Stimulated activated CD4-positive, alpha-beta T cell treated with anti-CD3 and anti-CD28 coated beads, TNF-alpha, amount 100 ng/mL, for 48 hours (primary cell): Measurements from ENCODE around the gene RIPOR1.
A peak's percentile ranks its signal among the peaks of the same experiment; 100 is the strongest.
"Not testable (repeated sequence)": the region's sequence is repeated elsewhere in the genome, so short reads cannot be mapped to it uniquely, and the experiment has no call there.

Experiments
- DNase-seq, 3 donors: peaks; one replicate each; pipeline ENCODE4 v3.0.0-alpha.2; 2020; ENCODE audit warnings: low read depth in 3 of 3

Gene RIPOR1

GRCh38 chr16:67517661-67518423, 10.8 kb upstream of the RIPOR1 start:
- no peak for DNase-seq

GRCh38 chr16:67518676-67519075, 10.0 kb upstream of the RIPOR1 start:
- no peak for DNase-seq

DNA sequence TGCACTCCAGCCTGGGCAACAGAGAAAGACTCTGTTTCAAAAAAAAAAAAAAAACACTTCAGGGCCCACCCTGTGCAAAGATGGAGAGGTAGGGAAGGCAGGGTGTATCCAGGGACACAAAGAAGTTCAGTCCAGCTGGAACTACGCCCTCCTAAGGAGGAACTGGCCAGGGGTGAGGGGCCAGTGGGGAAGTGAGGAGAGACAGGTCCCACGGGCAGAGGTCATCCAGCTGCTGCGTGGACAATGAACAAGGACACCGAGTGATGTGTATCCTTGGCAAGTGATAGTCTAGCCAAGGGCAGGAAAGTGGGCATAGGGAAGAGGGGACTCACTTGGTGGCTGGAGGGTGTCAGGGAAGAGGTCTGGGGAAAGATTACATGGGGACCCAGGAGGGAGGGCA, 9.4 kb upstream of the RIPOR1 start:
- DNase-seq: no peak

- peak; percentile 95 to 98 (median 97) for DNase-seq
Measured at GRCh38 chr16:67521095-67521804, 7.4 kb upstream of the RIPOR1 start.

GRCh38 chr16:67525176-67525860, 3.3 kb upstream of the RIPOR1 start:
- DNase-seq: no peak

DNA sequence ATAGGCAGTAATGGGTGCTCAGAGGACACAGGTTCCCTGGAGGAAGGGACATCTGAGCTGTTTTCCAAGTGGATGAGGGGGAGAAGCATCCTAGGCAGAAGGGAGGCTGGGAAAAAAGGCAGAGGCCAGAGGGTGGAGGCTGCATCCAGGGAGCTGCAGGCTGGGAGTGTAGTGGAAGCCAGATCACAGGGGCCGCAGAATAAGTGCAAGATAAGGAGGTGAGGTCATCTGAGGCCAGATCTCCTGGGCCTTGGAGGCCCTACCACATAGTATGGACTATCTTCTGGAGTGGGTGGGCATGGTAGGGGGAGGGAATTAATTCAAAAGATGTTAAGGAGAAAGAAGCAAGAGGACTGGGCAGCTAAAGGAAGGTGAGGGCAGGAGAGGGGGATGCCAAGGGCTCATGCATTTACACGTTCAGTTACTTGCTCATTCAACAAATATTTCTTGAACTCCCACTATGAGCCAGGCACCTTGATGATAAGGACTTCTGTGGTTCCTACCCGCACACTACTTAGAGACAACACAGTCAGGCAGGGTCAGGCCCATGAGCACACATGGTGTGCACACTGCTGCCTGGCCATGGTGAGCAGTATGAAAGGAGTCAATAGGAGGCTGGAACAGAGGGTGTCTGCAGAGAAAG, 2.4 kb upstream of the RIPOR1 start:
- no peak for DNase-seq

DNA sequence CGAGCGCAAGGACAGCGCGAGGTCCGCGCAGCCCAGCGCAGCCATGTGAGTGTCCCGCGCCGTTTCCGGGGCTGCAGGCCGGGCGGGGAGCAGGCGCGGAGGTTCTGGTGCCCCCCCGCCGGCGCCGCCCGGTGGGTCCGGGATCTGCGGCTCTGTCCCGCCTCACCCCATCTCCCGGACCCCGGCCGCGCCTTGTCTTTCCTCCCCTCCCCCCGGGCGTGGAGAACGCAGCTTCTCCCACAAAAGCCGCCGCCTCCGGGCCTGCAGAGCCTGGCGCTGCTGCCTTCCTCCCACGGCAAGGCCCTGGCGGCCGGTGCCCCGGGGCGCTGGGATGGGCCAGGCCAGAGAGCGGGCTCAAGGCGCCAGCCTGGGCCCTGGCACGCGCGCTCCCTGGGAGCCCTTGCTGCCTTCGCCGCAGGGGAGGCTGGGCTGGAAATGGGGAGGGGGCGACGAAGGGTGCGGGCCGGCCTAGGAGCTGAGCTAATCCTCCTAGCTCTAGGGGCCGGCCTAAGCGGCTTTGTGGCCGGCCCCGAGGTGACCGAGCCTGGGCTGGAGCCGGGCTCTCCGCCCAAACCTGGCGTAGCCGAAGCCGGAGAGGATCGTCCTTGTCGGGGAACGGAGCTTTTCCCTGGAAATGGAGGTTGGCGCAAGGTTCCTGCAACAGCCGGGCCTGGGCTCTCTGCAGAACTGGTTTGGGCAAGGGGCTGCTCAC, 397 bp downstream of the RIPOR1 start:
- no peak for DNase-seq

DNA sequence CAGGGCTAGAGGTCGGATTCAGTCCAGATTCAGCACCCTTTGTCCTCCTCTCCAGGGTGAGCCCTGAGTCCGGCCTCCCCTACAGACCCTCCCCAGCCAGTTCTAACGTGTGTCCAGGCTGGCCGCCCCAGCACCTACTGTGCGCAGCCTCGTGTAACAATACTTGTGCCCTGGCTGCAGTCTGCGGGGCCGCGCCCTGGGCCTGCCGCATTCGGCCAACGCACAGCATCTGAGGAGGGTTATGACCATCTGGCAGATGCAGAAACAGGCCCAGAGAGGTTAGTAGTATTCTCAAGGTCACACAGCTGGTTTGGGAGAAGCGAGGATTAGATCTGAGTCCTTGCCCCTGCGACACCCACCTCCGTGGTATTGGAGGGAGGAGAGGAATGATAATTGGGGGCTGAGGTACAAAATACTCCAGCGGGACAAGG, 968 bp downstream of the RIPOR1 start:
- no peak for DNase-seq

DNA sequence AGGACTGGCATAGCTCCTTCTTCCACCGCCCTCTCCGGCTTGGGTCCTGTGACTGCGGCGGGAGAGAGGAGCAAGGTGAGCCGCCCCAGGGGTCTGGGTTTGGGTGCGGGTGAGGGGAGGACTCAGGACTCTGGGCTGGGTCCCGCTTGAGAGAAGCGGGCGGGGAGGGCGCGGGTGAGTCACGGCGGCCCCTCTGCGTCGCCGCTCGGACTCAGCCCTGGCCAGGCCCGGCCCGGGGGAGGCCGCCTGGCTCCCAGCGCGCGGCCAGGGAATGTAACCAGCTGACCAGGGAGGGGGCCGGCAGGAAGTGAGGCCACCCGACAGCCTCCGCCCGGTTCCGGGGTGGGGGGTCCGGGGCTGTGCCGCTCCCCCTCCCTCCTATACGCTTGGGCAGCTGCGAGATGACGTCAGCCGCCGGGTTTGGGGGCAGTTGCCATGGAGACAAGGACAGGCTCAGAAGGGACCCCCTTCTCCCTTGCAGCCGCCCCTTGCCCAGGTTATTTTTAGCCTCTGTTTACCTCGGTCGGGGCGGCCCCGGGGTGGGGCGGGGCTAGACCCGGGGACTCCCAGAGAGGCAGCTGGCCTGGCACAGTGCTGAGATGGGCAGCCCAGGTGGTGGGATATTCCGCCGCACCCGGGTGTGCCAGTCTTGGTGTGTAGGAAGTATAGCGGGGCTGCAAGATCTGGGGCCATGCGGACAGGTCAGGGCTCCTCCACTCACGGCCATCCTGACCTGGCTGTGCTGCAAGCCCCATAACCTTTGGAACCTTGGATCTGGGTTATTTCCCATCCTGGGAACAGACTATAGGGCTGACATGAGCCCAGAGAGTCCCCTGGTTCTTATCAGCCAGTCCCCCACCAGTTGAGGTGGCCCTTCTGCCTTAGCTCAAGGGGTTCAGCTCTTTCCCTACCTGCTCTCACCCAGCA, 1.6 kb downstream of the RIPOR1 start:
- no peak for DNase-seq

GRCh38 chr16:67531247-67531646, 2.6 kb downstream of the RIPOR1 start:
- no peak for DNase-seq

DNA sequence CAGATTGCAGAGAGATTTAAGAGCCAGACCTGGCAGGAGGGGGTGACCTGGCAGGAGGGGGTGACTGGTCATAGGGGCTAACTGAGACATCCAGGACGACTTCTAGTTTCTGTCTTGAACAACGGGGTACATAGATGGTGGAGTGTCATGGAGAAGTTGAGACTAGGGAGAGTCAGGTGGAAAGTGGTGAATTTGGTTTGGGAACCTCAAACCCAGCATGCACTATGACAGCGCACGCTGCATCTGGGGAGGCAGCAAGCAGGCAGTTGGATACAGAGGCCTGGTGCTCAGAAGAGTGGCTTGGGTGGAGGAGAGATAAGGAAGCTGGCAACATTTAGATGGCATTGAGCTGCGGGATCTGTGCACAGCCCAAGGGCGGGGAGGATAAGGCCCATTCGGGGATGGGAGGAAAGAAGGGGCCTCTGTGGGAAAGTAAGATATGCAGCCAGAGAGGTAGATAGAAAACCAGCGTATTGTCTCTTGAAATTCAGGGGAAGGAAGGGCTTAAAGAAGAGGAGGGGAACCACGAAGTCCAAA, 4.5 kb downstream of the RIPOR1 start:
- DNase-seq: no peak

- not testable (repeated sequence) for DNase-seq
Measured at GRCh38 chr16:67533987-67534386, 5.4 kb downstream of the RIPOR1 start.

DNA sequence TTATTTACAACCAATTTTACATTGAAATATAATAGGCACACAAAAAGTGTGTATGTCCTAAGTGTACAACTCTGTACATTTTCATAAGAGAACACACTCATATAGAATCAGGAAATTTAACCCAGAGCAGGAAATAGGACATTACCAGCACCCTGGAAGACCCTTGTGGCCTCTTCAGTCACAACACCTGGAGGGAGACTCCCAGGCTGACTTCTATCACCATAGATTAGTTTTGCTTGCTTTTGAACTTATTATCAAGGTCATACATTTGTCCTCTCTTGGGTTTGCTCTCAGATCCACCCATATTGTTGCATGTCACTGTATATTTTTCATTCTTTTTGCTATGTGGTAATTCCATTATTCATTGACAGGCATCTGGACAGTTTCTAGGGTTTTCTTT, 5.8 kb downstream of the RIPOR1 start:
- no peak for DNase-seq

DNA sequence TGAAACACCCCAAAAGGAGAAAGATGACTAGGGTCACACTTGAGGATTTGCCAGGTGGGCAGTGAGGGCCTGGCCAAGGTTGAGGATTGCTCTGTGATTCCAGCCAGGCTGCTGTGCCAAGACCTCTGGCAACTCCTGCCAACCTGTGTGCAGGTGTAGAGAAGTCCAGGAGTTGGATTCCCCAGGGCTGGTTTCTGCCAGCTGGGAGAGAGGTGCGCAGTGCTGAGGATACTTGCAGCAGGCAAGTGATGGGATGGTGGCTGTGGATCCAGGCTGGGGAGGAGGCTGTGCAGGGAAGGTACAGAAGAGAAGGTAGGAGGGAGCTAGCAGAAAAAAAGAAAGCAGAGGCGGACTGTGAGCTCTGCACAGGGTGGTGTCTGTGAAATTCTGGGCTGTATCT, 6.6 kb downstream of the RIPOR1 start:
- no peak for DNase-seq

- DNase-seq: no peak
Measured at GRCh38 chr16:67537270-67537635, 8.6 kb downstream of the RIPOR1 start.

DNA sequence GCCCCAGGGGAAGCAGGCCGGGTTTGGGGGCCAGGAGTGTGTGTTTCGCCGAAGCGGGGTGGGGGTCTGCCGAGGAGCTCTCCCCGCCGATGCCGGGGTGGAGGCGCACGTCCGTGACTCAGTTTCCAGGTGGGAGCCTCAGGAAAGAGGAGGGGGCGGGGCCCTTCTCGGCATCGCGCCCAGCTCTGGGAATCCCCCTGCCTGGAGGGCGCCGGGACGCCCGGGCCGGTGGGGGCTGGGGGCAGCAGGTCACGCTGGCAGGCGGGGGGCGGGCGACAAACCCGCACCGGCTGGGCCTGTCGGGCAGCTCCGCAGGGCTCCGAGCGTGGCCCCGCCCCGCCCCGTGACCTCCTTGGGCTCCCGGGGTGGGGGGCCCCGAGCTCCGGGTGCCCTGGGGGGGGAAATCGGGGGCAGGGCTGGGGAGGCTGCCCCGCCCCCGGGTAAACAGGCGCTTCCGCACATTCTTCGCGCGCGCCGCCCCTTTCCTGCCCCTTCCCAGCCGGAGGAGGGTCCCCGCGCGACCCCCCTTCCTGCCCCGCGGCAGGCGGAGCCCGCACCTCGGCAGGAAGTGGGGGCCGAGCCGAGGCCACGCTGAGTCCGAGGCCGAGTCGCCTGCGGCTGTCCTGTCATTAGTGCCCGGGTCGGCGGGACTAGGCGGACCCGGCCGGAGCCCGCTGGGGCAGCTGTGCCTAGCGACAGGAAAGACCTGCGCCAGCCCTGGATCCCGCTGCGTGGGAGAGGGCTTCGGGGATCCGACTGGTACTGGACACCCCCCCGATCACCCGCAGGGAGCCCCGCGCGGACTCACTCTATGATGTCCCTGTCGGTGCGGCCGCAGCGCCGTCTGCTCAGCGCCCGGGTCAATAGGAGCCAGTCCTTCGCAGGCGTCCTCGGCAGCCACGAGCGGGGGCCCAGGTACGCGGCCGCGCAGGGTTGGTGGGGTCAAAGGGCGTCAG, 9.3 kb downstream of the RIPOR1 start:
- no peak for DNase-seq

DNA sequence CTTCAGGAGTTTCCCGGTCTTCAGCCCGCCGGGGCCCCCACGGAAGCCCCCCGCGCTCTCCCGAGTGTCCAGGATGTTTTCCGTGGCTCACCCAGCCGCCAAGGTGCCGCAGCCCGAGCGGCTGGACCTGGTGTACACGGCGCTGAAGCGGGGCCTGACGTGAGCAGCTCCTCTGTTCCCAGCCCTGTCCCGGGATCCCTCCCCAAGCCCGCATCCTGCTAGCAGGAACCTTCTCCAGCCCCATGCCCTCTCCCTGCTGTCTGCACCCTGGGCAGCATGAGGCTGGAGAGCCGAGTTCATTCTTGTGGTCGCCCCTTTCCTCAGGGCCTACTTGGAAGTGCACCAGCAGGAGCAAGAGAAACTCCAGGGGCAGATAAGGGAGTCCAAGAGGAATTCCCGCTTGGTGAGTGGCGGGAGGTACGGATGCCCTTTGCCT, 10.1 kb downstream of the RIPOR1 start:
- no peak for DNase-seq

GRCh38 chr16:67539271-67539670, 10.6 kb downstream of the RIPOR1 start:
- no peak for DNase-seq
